ENCODE results near the gene TCF19.
"Not testable (repeated sequence)": the region's sequence is repeated elsewhere in the genome, so short reads cannot be mapped to it uniquely, and the experiment has no call there.

Gene TCF19

GRCh38 chr6:31163922-31164321 is 5.5 kb downstream of the TCF19 start:
- DNase-seq, result no peak

- DNase-seq, result not testable (repeated sequence)
Measured at GRCh38 chr6:31164475-31165063, 6.2 kb downstream of the TCF19 start.

- DNase-seq, result not testable (repeated sequence)
Measured at GRCh38 chr6:31165064-31165832, 6.9 kb downstream of the TCF19 start.

GRCh38 chr6:31165986-31166385 is 7.6 kb downstream of the TCF19 start:
- no peak for DNase-seq

GRCh38 chr6:31168606-31169005 is 10.2 kb downstream of the TCF19 start:
- DNase-seq, result no peak

- DNase-seq, result no peak
Measured at GRCh38 chr6:31169123-31169857, 10.9 kb downstream of the TCF19 start.

GRCh38 chr6:31169858-31170599 is 11.6 kb downstream of the TCF19 start:
- DNase-seq, result not testable (repeated sequence)

GRCh38 chr6:31170600-31170881 is 12.2 kb downstream of the TCF19 start, which contains the start of gene POU5F1:
POU5F1 (minus strand) TSS chr6:31170682; CDS start chr6:31170620, 62 bp downstream.
- no peak for DNase-seq

- no peak for DNase-seq
Measured at GRCh38 chr6:31170987-31171671, 12.7 kb downstream of the TCF19 start.

- DNase-seq, result no peak
Measured at GRCh38 chr6:31171931-31172905, 13.8 kb downstream of the TCF19 start.

- DNase-seq, result no peak
Measured at GRCh38 chr6:31172973-31173384, 14.6 kb downstream of the TCF19 start.

GRCh38 chr6:31173406-31173805 is 15.0 kb downstream of the TCF19 start:
- no peak for DNase-seq

- DNase-seq, result no peak
Measured at GRCh38 chr6:31174378-31174777, 16.0 kb downstream of the TCF19 start.

- DNase-seq, result no peak
Measured at GRCh38 chr6:31175971-31176370, 17.6 kb downstream of the TCF19 start.

GRCh38 chr6:31178143-31179041 is 20.0 kb downstream of the TCF19 start:
- no peak for DNase-seq

GRCh38 chr6:31179042-31179386 is 20.6 kb downstream of the TCF19 start:
- no peak for DNase-seq

GRCh38 chr6:31179896-31180295 is 21.5 kb downstream of the TCF19 start:
- DNase-seq, result no peak

GRCh38 chr6:31180500-31180899 is 22.1 kb downstream of the TCF19 start:
- DNase-seq, result peak; percentile 10 to 69 (median 54)

GRCh38 chr6:31183287-31183686 is 24.9 kb downstream of the TCF19 start:
- DNase-seq, result not testable (repeated sequence)

- not testable (repeated sequence) for DNase-seq
Measured at GRCh38 chr6:31183859-31184258, 25.5 kb downstream of the TCF19 start.

Measured in stimulated activated naive CD4-positive, alpha-beta T cell (primary cell).